OCI-LY1 (cell line): ENCODE data around the gene IRX3.

Source experiments
- CTCF ChIP-seq: fragments of 200-600 bp; sonication (generic), shearing (Covaris generic); IDR thresholded peaks from 2 replicates; pipeline ENCODE4 v1.5.1; 2017; ENCODE audit warnings: mild to moderate bottlenecking, antibody characterized with exemption, low read length, moderate library complexity, mixed read lengths
- EZH2 ChIP-seq: fragments of 200-600 bp; sonication (generic), shearing (Covaris generic); IDR thresholded peaks from 2 replicates; pipeline ENCODE4 v1.8.0; 2017; ENCODE audit warnings: borderline replicate concordance, mixed run types, mild to moderate bottlenecking, antibody characterized with exemption, low read length, moderate library complexity, mixed read lengths

GRCh38 chr16:54275956-54276355 is 10.6 kb downstream of the IRX3 start:
- TF ChIP-seq CTCF (no peak), EZH2 (no peak)
